AG04450 (cell line): Measurements from ENCODE around the gene NGB. TPM values are rescaled to one million over a fixed set of nuclear protein-coding genes. Genes with fewer than 3 reads are reported as not detected.

Experiments used
- CTCF ChIA-PET: fragments of 300-600, 350-600 bp; formaldehyde crosslinking; extraction: SDS; loops from one replicate; lab custom pipeline; 2022; ENCODE audit warnings: antibody characterized with exemption, inconsistent platforms; lab: Charles Lee
- POLR2A ChIA-PET: fragments of 350-600 bp; formaldehyde crosslinking; extraction: SDS; loops from one replicate; lab custom pipeline; 2021; ENCODE audit warnings: antibody characterized with exemption, inconsistent platforms; lab: Yijun Ruan, JAX
- DNase-seq: peaks from one replicate; pipeline ENCODE4 v3.0.0-alpha.2; 2011; ENCODE audit warnings: low read depth, low spot score
- H3K27ac ChIP-seq: one replicate; pipeline ENCODE4 v1.5.1; 2012; ENCODE audit warnings: low read depth, low read length, control low read depth
- H3K27me3 ChIP-seq: one replicate; pipeline ENCODE4 v1.6.0; 2012; ENCODE audit warnings: low read length; ENCODE audit not compliant: control insufficient read depth, insufficient read depth
- H3K4me3 ChIP-seq: 2 replicates; pipeline ENCODE4 v1.5.1; 2011; ENCODE audit warnings: mild to moderate bottlenecking, low read depth, low read length, control low read depth
- H3K9me3 ChIP-seq: 2 replicates; pipeline ENCODE4 v1.5.1; 2012; ENCODE audit warnings: low read length; ENCODE audit not compliant: control insufficient read depth, insufficient read depth
- polyA plus RNA-seq: library from polyadenylated mRNA; depleted of rRNA; stranded (reverse); fragments of >200 nt; gene quantifications from 2 replicates; pipeline ENCODE4 v1.2.3, GENCODE V29; 2011
- TF ChIP-seq, protein P1 (sequence below): IDR thresholded peaks from 2 replicates; pipeline ENCODE4 v1.5.1; 2011; ENCODE audit warnings: low read depth, low read length, control low read depth, inconsistent platforms

The NGB gene
- polyA plus RNA-seq, 1 experiment, result not detected

DNA sequence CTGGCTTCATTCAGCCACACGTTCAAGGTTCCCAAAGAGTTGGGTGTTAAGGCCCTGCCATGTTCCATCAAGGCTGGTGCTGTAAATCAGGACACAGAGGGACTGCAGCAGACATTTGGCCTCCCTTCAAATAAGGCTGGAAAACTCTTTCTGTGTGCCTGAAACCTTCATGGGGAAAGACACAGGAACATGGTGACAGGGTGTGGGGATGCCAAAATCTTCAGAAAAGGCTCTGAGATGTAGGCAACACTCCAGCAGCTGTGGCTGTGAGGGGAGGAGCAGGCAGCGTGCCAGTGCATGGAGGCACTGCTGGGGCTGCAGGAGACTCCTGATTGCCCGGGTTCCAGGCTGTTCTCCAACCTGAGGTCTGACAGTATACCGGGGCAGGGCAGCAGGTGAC lies 34.7 kb upstream of the NGB start:
- DNase-seq, result no peak
- no peak overlapping the region for H3K27ac ChIP-seq
- CTCF ChIA-PET, result interaction anchor here (8.3 kb wide), 1 partner anchor 8 kb away, joined by 305 read pairs; no protein-coding TSS in a partner anchor

DNA sequence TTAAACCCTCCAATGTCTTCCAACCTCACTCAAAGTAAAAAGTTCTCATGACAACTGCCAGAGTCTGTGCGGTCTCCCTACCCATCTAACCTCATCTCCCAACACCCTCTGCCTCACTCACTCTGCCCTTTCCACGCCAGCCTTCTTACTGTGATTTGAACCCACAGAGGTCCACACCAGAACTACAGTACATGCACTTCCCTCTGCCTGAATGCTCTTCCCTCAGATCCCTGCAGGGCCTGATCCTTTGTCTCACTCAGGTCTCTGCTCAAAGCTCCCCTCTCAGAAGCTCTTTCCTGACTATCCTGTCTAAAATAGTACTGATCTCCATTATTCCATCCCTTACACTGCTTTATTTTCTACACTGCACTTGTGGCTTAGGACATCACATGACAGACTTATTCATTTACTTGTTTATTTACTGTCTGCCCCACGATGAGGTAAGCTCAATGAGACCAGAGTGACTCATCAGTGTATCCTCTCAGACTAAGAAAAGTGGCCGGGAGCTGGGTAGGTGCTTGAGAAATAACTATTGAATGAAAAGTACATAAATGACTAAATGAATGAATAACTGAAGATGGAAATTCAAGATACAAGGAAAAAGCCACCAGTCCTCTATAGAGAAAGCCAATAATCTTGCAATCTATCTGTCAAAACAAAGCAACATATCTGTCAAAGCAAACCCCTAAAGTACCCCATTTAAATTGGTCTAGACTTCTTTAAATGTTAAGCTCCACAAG lies 32.6 kb upstream of the NGB start:
- POLR2A ChIA-PET, result interaction anchor here (1.8 to 1.9 kb wide), 2 partner anchors 11 to 12 kb away, joined by 10 to 12 read pairs; no protein-coding TSS in a partner anchor
- H3K4me3 ChIP-seq, result no peak overlapping the region

More for the DNA sequence above, 34.7 kb upstream of the NGB start:
- TF ChIP-seq, protein P1, sequence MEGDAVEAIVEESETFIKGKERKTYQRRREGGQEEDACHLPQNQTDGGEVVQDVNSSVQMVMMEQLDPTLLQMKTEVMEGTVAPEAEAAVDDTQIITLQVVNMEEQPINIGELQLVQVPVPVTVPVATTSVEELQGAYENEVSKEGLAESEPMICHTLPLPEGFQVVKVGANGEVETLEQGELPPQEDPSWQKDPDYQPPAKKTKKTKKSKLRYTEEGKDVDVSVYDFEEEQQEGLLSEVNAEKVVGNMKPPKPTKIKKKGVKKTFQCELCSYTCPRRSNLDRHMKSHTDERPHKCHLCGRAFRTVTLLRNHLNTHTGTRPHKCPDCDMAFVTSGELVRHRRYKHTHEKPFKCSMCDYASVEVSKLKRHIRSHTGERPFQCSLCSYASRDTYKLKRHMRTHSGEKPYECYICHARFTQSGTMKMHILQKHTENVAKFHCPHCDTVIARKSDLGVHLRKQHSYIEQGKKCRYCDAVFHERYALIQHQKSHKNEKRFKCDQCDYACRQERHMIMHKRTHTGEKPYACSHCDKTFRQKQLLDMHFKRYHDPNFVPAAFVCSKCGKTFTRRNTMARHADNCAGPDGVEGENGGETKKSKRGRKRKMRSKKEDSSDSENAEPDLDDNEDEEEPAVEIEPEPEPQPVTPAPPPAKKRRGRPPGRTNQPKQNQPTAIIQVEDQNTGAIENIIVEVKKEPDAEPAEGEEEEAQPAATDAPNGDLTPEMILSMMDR, result no peak
- Histone ChIP-seq H3K4me3 (no peak overlapping the region), H3K27me3 (no peaks in the 10 kb centered on the region), H3K9me3 (no peaks in the 10 kb centered on the region)
- POLR2A ChIA-PET, result no interaction called here

DNA sequence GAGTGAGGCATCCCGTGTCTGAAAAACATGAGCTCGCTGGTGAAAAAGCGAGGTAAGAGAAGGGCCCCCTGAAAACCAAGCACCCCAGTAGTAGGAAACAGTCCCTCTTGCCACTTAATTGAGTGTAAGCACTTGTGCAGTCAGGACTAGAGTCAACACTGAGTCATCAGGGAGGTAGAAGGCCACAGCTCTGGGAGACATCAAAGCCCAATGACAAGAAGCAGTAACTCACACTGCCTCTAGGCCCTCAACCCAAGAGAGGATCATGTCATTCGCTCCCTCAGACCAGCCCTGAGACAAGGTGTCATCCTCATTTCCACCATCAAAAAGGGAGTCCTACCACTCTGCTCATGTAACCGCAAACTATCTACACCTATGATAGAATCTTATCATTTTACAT lies 31.9 kb upstream of the NGB start:
- POLR2A ChIA-PET, result interaction anchor here (1.8 to 1.9 kb wide), 2 partner anchors 11 to 13 kb away, joined by 10 to 12 read pairs; no protein-coding TSS in a partner anchor
- Histone ChIP-seq H3K27ac (no peak overlapping the region), H3K27me3 (no peaks in the 10 kb centered on the region), H3K9me3 (no peaks in the 10 kb centered on the region), H3K4me3 (no peak overlapping the region)
- CTCF ChIA-PET, result interaction anchor here (0.5 to 8.3 kb wide), 5 partner anchors 11 to 137 kb away, joined by 3 to 305 read pairs (median 3); partner anchors contain the start of genes SAMD15 and TMED8
- TF ChIP-seq, protein P1, result no peak
- DNase-seq, result no peak

More for the DNA sequence above, 32.6 kb upstream of the NGB start:
- CTCF ChIA-PET, result interaction anchor here (0.5 to 8.3 kb wide), 8 partner anchors 10 to 429 kb away, joined by 3 to 305 read pairs (median 3); partner anchors contain the start of genes SAMD15 and TMED8
- peak overlapping the region; percentile 52 for H3K27ac ChIP-seq
- DNase-seq, result peak; percentile 77
- TF ChIP-seq, protein P1, result no peak
- H3K9me3 ChIP-seq, result no peaks in the 10 kb centered on the region
- H3K27me3 ChIP-seq, result no peaks in the 10 kb centered on the region

DNA sequence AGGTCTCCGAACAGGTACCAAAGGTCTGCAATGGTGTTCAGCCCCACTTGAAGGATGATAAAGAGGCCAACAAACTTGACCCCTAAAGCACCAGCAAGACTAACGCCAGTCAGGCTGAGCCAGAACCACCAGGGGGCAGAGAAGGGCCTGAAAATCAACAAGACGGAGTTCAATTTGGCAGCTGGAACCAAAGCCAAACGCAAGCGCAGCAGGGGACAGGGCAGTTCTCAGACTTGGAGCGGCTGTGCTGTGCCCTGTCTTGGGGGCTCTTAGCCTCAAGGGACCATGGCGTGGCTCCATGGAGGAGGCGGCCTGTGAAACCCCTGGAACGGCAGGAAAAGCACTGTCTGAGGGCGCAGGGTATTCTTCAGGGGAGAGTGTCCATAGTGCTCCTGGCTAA lies 30.1 kb upstream of the NGB start:
- TF ChIP-seq, protein P1, result peak; percentile 95
- no peak overlapping the region for H3K27ac ChIP-seq
- peak; percentile 63 for DNase-seq
- ChIA-PET CTCF (interaction anchor here (0.6 to 8.3 kb wide), 16 partner anchors 9 to 405 kb away, joined by 3 to 305 read pairs (median 4); partner anchors contain the start of genes GSTZ1, POMT2 and SAMD15), POLR2A (interaction anchor here (2.0 kb wide), 1 partner anchor 15 kb away, joined by 6 read pairs; no protein-coding TSS in a partner anchor)
- no peaks in the 10 kb centered on the region for H3K27me3 ChIP-seq
- no peak overlapping the region for H3K4me3 ChIP-seq
- H3K9me3 ChIP-seq, result no peaks in the 10 kb centered on the region
